HG02885 (cell line): ENCODE results near the gene SSUH2.
"Not testable (repeated sequence)": the region's sequence is repeated elsewhere in the genome, so short reads cannot be mapped to it uniquely, and the experiment has no call there.

Experiments
- ATAC-seq: cut with Tn5 transposase; IDR thresholded peaks from one replicate; pipeline ENCODE4 v1.9.1; 2021; ENCODE audit warnings: mild to moderate bottlenecking; ENCODE audit not compliant: unreplicated experiment, poor library complexity

The SSUH2 gene

GRCh38 chr3:8644748-8645390, at the start of gene SSUH2:
Gene SSUH2 (minus strand): TSS chr3:8644798. CDS start chr3:8644758, 40 bp downstream.
- ATAC-seq = no peak

GRCh38 chr3:8691295-8691694, 46.7 kb upstream of the SSUH2 start:
- not testable (repeated sequence) for ATAC-seq

- not testable (repeated sequence) for ATAC-seq
Measured at GRCh38 chr3:8684992-8685391, 40.4 kb upstream of the SSUH2 start.

- ATAC-seq = not testable (repeated sequence)
Measured at GRCh38 chr3:8682850-8683574, 38.4 kb upstream of the SSUH2 start.

GRCh38 chr3:8681881-8682538, 37.4 kb upstream of the SSUH2 start:
- not testable (repeated sequence) for ATAC-seq

GRCh38 chr3:8681349-8681748, 36.8 kb upstream of the SSUH2 start:
- ATAC-seq = no peak

GRCh38 chr3:8679817-8680553, 35.4 kb upstream of the SSUH2 start:
- not testable (repeated sequence) for ATAC-seq

- no peak for ATAC-seq
Measured at GRCh38 chr3:8678751-8679150, 34.2 kb upstream of the SSUH2 start.

GRCh38 chr3:8677258-8677657, 32.7 kb upstream of the SSUH2 start:
- not testable (repeated sequence) for ATAC-seq

- ATAC-seq = not testable (repeated sequence)
Measured at GRCh38 chr3:8675591-8675990, 31.0 kb upstream of the SSUH2 start.

- ATAC-seq = no peak
Measured at GRCh38 chr3:8673083-8673737, 28.6 kb upstream of the SSUH2 start.

GRCh38 chr3:8669019-8669418, 24.4 kb upstream of the SSUH2 start:
- ATAC-seq = no peak

- no peak for ATAC-seq
Measured at GRCh38 chr3:8668216-8668615, 23.6 kb upstream of the SSUH2 start.

GRCh38 chr3:8667463-8668091, 23.0 kb upstream of the SSUH2 start:
- ATAC-seq = no peak

GRCh38 chr3:8665407-8665896, 20.9 kb upstream of the SSUH2 start:
- ATAC-seq = peak; percentile 78

- no peak for ATAC-seq
Measured at GRCh38 chr3:8663177-8664061, 18.8 kb upstream of the SSUH2 start.

GRCh38 chr3:8662594-8662993, 18.0 kb upstream of the SSUH2 start:
- no peak for ATAC-seq
